Testis (tissue), 2 donors: ENCODE measurements around the gene PSMC3.

Experiments used
- CTCF ChIP-seq, 3 experiments: fragments of 450-650 bp in 2 of 3; fragments of 200-600 bp in 1 of 3; sonication (generic) in 1 of 3; IDR thresholded peaks; one replicate each; pipeline ENCODE4 v1.5.1; 2016 to 2019; ENCODE audit warnings: antibody characterized with exemption in 3 of 3, mild to moderate bottlenecking in 2 of 3, moderate library complexity in 1 of 3
- POLR2A ChIP-seq: fragments of 450-650 bp; IDR thresholded peaks from one replicate; pipeline ENCODE4 v1.6.1; 2017; ENCODE audit warnings: antibody characterized with exemption, mild to moderate bottlenecking, moderate library complexity

GRCh38 chr11:47451436-47451835 lies 25.2 kb upstream of the PSMC3 start:
- TF ChIP-seq CTCF (IDR thresholded peaks at IDR 0.05) (no peak), POLR2A (no peak)
